Measurements from ENCODE around the gene SCGB2B2. TPM values are rescaled to one million over a fixed set of nuclear protein-coding genes. Genes with fewer than 3 reads are reported as not detected.

The SCGB2B2 gene
- polyA plus RNA-seq, result 0.64 TPM
- long read RNA-seq, donor 1, partial matches to known transcripts, result 6 of 6 reads
- long read RNA-seq, donor 1, other reads (novel, unspliced or antisense), result 0 of 6 reads
- long read RNA-seq, donor 2, partial matches to known transcripts, result 43 of 43 reads
- long read RNA-seq, donor 2, other reads (novel, unspliced or antisense), result 0 of 43 reads
- long read RNA-seq, donor 3, result 0 reads
- long read RNA-seq, donor 4, result 0 reads
- long read RNA-seq, donor 5, partial matches to known transcripts, result 16 of 16 reads
- long read RNA-seq, donor 5, other reads (novel, unspliced or antisense), result 0 of 16 reads
- long read RNA-seq, donor 6, partial matches to known transcripts, result 12 of 18 reads
- long read RNA-seq, donor 6, other reads (novel, unspliced or antisense), result 6 of 18 reads
- long read RNA-seq, donor 7, partial matches to known transcripts, result 6 of 6 reads
- long read RNA-seq, donor 7, other reads (novel, unspliced or antisense), result 0 of 6 reads
- long read RNA-seq, donor 8, result 0 reads
- long read RNA-seq, donor 9, result 0 reads
- long read RNA-seq, donor 10, partial matches to known transcripts, result 28 of 28 reads
- long read RNA-seq, donor 10, other reads (novel, unspliced or antisense), result 0 of 28 reads
- long read RNA-seq, donor 11, result 0 reads

- DNase-seq, result no peak
- Histone ChIP-seq H3K9me3 (ENCODE audit: control insufficient read depth, low read depth, low read length) (peaks cover 18% of the 10 kb centered on the region), H3K27me3 (ENCODE audit: control insufficient read depth, insufficient read depth, low read length) (no peaks in the 10 kb centered on the region), H3K27ac (ENCODE audit: low read length) (peak within 1 kb of the TSS; percentile 97), H3K36me3 (ENCODE audit: control insufficient read depth, insufficient read depth, low read length) (peaks cover 26% of the 10 kb centered on the region), H3K4me1 (ENCODE audit: control insufficient read depth, insufficient read depth, low read length) (peaks cover 26% of the 10 kb centered on the region), H3K4me3 (ENCODE audit: low read length) (peak within 1 kb of the TSS; percentile 81)
- 33% methylated on average over 1 of the region's 26 CpGs for WGBS (ENCODE audit: insufficient coverage, low lambda C conversion rate)
Measured at GRCh38 chr19:34676697-34677385, at the start of gene SCGB2B2. Gene SCGB2B2, minus strand, starts transcription at chr19:34677159. Its CDS starts 82,596 bp downstream, at chr19:34594563.

DNA sequence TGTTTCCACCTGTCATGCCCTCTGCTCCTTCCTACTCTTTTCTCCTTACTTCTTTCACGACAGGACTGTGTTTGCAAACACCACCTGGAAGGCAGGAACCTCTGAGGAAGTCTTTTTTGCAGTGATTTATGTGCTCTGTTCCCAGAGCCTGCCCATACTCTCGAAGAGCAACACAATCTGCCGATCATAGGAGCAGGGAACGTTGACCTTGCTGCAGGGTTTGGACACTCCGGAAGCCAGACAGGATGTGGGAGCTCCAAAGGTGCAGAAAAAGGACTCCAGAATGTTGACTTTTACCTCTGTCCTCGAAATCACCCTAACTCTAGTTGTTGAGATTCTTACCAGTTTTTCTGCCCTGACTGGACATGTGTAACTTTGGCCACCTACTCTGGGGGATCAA is 48.4 kb upstream of the SCGB2B2 start:
- no peak for DNase-seq
- H3K9me3 ChIP-seq (ENCODE audit: control insufficient read depth, low read depth, low read length), result no peaks in the 10 kb centered on the region
- whole genome bisulfite sequencing (ENCODE audit: insufficient coverage, low lambda C conversion rate), result no CpG with 5 or more reads among the region's 6 CpGs
- H3K36me3 ChIP-seq (ENCODE audit: control insufficient read depth, insufficient read depth, low read length), result no peaks in the 10 kb centered on the region
- H3K4me3 ChIP-seq (ENCODE audit: low read length), result no peak overlapping the region
- no peak overlapping the region for H3K27ac ChIP-seq (ENCODE audit: low read length)
- peaks cover 5% of the 10 kb centered on the region for H3K27me3 ChIP-seq (ENCODE audit: control insufficient read depth, insufficient read depth, low read length)
- H3K4me1 ChIP-seq (ENCODE audit: control insufficient read depth, insufficient read depth, low read length), result no peaks in the 10 kb centered on the region

- no peaks in the 10 kb centered on the region for H3K36me3 ChIP-seq (ENCODE audit: control insufficient read depth, insufficient read depth, low read length)
- no peaks in the 10 kb centered on the region for H3K4me1 ChIP-seq (ENCODE audit: control insufficient read depth, insufficient read depth, low read length)
- H3K27me3 ChIP-seq (ENCODE audit: control insufficient read depth, insufficient read depth, low read length), result peaks cover 5% of the 10 kb centered on the region
- H3K4me3 ChIP-seq (ENCODE audit: low read length), result no peak overlapping the region
- no peak overlapping the region for H3K27ac ChIP-seq (ENCODE audit: low read length)
- H3K9me3 ChIP-seq (ENCODE audit: control insufficient read depth, low read depth, low read length), result no peaks in the 10 kb centered on the region
- DNase-seq, result no peak
- 76% methylated on average over 4 of the region's 11 CpGs for WGBS (ENCODE audit: insufficient coverage, low lambda C conversion rate)
Measured at GRCh38 chr19:34722353-34722752, 45.4 kb upstream of the SCGB2B2 start.

- Histone ChIP-seq H3K4me1 (ENCODE audit: control insufficient read depth, insufficient read depth, low read length) (no peaks in the 10 kb centered on the region), H3K9me3 (ENCODE audit: control insufficient read depth, low read depth, low read length) (peaks cover 23% of the 10 kb centered on the region), H3K4me3 (ENCODE audit: low read length) (no peak overlapping the region), H3K27me3 (ENCODE audit: control insufficient read depth, insufficient read depth, low read length) (no peaks in the 10 kb centered on the region), H3K27ac (ENCODE audit: low read length) (no peak overlapping the region), H3K36me3 (ENCODE audit: control insufficient read depth, insufficient read depth, low read length) (no peaks in the 10 kb centered on the region)
- DNase-seq, result no peak
Measured at GRCh38 chr19:34715357-34715756, 38.4 kb upstream of the SCGB2B2 start.

DNA sequence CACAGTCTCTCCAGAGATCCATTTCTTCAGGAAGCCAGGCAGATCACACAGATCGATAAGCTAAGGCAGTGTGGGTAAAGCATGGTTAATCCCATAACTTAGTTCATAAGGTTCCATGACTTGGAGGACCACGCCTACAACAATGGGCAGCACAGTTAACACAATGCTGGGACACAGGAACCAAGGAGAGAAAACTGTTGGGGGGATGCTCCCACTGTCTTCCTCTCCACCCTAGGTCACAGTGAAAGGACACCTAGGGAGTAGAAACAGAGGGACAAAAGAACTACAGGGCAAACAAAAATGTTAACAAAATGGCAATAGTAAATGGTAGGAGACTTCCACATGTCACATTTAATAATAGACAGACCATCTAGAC is 36.3 kb upstream of the SCGB2B2 start:
- Histone ChIP-seq H3K27ac (ENCODE audit: low read length) (no peak overlapping the region), H3K4me3 (ENCODE audit: low read length) (no peak overlapping the region), H3K4me1 (ENCODE audit: control insufficient read depth, insufficient read depth, low read length) (no peaks in the 10 kb centered on the region), H3K27me3 (ENCODE audit: control insufficient read depth, insufficient read depth, low read length) (no peaks in the 10 kb centered on the region), H3K36me3 (ENCODE audit: control insufficient read depth, insufficient read depth, low read length) (no peaks in the 10 kb centered on the region), H3K9me3 (ENCODE audit: control insufficient read depth, low read depth, low read length) (peaks cover 23% of the 10 kb centered on the region)
- WGBS (ENCODE audit: insufficient coverage, low lambda C conversion rate), result no CpG with 5 or more reads among the region's 2 CpGs
- DNase-seq, result no peak

DNA sequence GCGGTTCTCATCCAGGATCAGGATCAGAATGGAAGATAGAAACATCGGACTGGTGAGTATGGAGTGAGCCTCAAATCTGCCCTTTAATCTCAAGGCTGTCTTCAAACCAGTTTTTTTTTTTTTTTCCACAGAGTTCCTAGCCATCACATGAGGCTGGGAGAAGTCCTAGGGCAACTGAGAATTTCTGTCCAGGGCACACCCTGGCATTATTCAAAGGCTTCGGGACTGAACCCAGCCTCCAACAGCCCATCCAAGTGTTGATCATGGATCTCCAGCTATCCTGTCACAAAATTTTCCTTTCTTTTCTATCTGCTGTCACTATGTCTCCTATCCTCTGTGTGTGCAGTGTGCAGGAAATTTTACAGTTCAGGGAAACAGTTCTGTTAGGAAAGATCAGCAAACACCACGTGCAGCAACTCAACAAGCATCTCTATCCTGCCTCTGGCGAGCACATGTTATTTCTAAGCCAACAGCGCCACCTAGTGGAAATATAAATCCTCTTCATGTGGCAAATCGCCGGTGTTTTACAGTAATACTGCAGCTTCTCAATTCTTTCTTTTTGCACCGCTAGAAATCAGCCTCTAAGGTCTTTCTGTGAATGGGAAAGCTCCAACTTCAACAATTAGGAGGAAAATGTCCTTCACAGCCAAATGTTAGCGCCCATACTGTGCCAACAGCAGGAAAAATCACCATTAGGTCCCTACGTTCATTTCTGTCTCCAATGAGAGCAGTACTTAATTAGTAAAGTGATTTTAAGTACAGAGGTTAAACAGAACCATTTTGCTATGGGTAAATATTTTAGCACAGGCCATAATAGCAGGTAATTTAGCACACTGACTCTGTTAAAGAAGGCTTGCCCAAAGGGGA is 35.7 kb upstream of the SCGB2B2 start:
- H3K36me3 ChIP-seq (ENCODE audit: control insufficient read depth, insufficient read depth, low read length), result no peaks in the 10 kb centered on the region
- peak; percentile 52 to 53 for DNase-seq
- no peaks in the 10 kb centered on the region for H3K4me1 ChIP-seq (ENCODE audit: control insufficient read depth, insufficient read depth, low read length)
- no peak overlapping the region for H3K27ac ChIP-seq (ENCODE audit: low read length)
- H3K9me3 ChIP-seq (ENCODE audit: control insufficient read depth, low read depth, low read length), result peaks cover 23% of the 10 kb centered on the region
- WGBS (ENCODE audit: insufficient coverage, low lambda C conversion rate), result 0% methylated on average over 2 of the region's 11 CpGs
- H3K4me3 ChIP-seq (ENCODE audit: low read length), result no peak overlapping the region
- H3K27me3 ChIP-seq (ENCODE audit: control insufficient read depth, insufficient read depth, low read length), result no peaks in the 10 kb centered on the region

DNA sequence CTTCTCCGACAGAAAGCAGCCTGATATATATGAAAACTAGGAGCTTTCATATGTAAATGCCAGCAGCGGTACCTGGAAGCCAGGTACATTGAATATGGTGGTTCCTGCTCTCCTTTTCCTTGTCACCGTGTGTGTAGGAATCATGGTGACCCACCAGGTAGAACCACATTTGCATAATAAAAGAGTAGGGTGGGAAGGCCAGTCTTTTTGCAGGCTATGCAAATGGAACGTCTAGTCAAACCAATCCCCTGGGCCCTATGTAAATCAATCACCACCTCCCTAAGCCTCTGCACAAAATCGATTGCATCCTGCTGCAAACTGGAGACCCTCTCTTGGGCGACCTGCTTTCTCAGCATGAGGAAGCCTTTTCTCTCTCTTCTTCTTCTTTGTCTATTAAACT is 34.9 kb upstream of the SCGB2B2 start:
- Histone ChIP-seq H3K27ac (ENCODE audit: low read length) (no peak overlapping the region), H3K36me3 (ENCODE audit: control insufficient read depth, insufficient read depth, low read length) (no peaks in the 10 kb centered on the region), H3K27me3 (ENCODE audit: control insufficient read depth, insufficient read depth, low read length) (no peaks in the 10 kb centered on the region), H3K4me3 (ENCODE audit: low read length) (no peak overlapping the region), H3K9me3 (ENCODE audit: control insufficient read depth, low read depth, low read length) (peaks cover 23% of the 10 kb centered on the region), H3K4me1 (ENCODE audit: control insufficient read depth, insufficient read depth, low read length) (no peaks in the 10 kb centered on the region)
- DNase-seq, result no peak
- WGBS (ENCODE audit: insufficient coverage, low lambda C conversion rate), result no CpG with 5 or more reads among the region's 6 CpGs

- WGBS (ENCODE audit: insufficient coverage, low lambda C conversion rate), result no CpG with 5 or more reads among the region's 2 CpGs
- no peaks in the 10 kb centered on the region for H3K4me1 ChIP-seq (ENCODE audit: control insufficient read depth, insufficient read depth, low read length)
- H3K4me3 ChIP-seq (ENCODE audit: low read length), result no peak overlapping the region
- no peaks in the 10 kb centered on the region for H3K36me3 ChIP-seq (ENCODE audit: control insufficient read depth, insufficient read depth, low read length)
- DNase-seq, result no peak
- H3K27ac ChIP-seq (ENCODE audit: low read length), result no peak overlapping the region
- H3K9me3 ChIP-seq (ENCODE audit: control insufficient read depth, low read depth, low read length), result no peaks in the 10 kb centered on the region
- no peaks in the 10 kb centered on the region for H3K27me3 ChIP-seq (ENCODE audit: control insufficient read depth, insufficient read depth, low read length)
Measured at GRCh38 chr19:34707661-34708060, 30.7 kb upstream of the SCGB2B2 start.

GRCh38 chr19:34692549-34692948 is 15.6 kb upstream of the SCGB2B2 start:
- H3K36me3 ChIP-seq (ENCODE audit: control insufficient read depth, insufficient read depth, low read length), result no peaks in the 10 kb centered on the region
- no peaks in the 10 kb centered on the region for H3K4me1 ChIP-seq (ENCODE audit: control insufficient read depth, insufficient read depth, low read length)

GRCh38 chr19:34690372-34690771 is 13.4 kb upstream of the SCGB2B2 start:
- Histone ChIP-seq H3K27me3 (ENCODE audit: control insufficient read depth, insufficient read depth, low read length) (no peaks in the 10 kb centered on the region), H3K36me3 (ENCODE audit: control insufficient read depth, insufficient read depth, low read length) (no peaks in the 10 kb centered on the region), H3K4me1 (ENCODE audit: control insufficient read depth, insufficient read depth, low read length) (no peaks in the 10 kb centered on the region), H3K4me3 (ENCODE audit: low read length) (no peak overlapping the region), H3K9me3 (ENCODE audit: control insufficient read depth, low read depth, low read length) (peaks cover 7% of the 10 kb centered on the region), H3K27ac (ENCODE audit: low read length) (no peak overlapping the region)
- WGBS (ENCODE audit: insufficient coverage, low lambda C conversion rate), result 80% methylated on average over 1 of the region's 3 CpGs
- no peak for DNase-seq

More at GRCh38 chr19:34692549-34692948, 15.6 kb upstream of the SCGB2B2 start:
- Histone ChIP-seq H3K27me3 (ENCODE audit: control insufficient read depth, insufficient read depth, low read length) (no peaks in the 10 kb centered on the region), H3K27ac (ENCODE audit: low read length) (no peak overlapping the region), H3K4me3 (ENCODE audit: low read length) (no peak overlapping the region), H3K9me3 (ENCODE audit: control insufficient read depth, low read depth, low read length) (no peaks in the 10 kb centered on the region)
- no CpG with 5 or more reads among the region's 2 CpGs for WGBS (ENCODE audit: insufficient coverage, low lambda C conversion rate)
- no peak for DNase-seq

Measured in large intestine (tissue), 12 donors.